WERI-Rb-1 (cell line): ENCODE results near the gene TMEM8B.

Source experiments
- DNase-seq: peaks from one replicate; pipeline ENCODE4 v3.0.0-alpha.2; 2020
- H3K27ac ChIP-seq: fragments of 250-450 bp; sonication (Bioruptor Pico); 2 replicates; pipeline ENCODE4 v1.5.1; 2020; ENCODE audit warnings: mild to moderate bottlenecking, moderate library complexity
- H3K27me3 ChIP-seq: fragments of 250-450 bp; sonication (Bioruptor Pico); 2 replicates; pipeline ENCODE4 v1.5.1; 2021; ENCODE audit warnings: mild to moderate bottlenecking, low read depth, moderate library complexity; ENCODE audit not compliant: insufficient read depth, severe bottlenecking
- H3K36me3 ChIP-seq: fragments of 250-450 bp; sonication (Bioruptor Pico); 2 replicates; pipeline ENCODE4 v1.5.1; 2020; ENCODE audit warnings: mild to moderate bottlenecking, moderate library complexity
- H3K4me3 ChIP-seq: 2 replicates; pipeline ENCODE4 v1.5.1; 2011; ENCODE audit warnings: low read depth, mild to moderate bottlenecking, control low read depth, low read length
- H3K9me3 ChIP-seq: fragments of 250-450 bp; sonication (Bioruptor Pico); 2 replicates; pipeline ENCODE4 v1.5.1; 2021; ENCODE audit warnings: mild to moderate bottlenecking, moderate library complexity; ENCODE audit not compliant: severe bottlenecking
- TF ChIP-seq, protein P1 (sequence below): IDR thresholded peaks from 2 replicates; pipeline ENCODE4 v1.5.1; 2011; ENCODE audit warnings: low read depth, mild to moderate bottlenecking, control low read depth, inconsistent platforms, low read length

The TMEM8B gene

DNA sequence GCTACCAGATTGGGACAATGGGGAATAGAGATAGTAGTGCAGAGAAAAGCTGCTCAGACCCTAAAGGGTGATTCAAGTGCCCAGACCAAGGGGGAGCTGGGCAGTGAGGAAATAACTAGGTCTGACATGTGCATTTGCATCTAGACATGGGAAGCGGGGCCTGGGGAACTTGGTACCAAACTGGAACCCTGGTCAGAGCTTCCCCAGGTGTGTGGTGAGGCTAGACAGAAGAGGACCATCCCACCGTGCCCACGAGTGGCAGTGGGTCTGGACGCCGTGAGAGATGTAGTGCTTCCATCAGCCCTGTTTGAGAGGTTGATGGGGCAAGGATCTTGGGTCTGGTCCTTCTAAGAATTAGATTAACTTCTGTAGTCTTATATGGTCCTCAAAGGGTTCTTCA lies 7.6 kb downstream of the TMEM8B start:
- no peak for DNase-seq
- Histone ChIP-seq H3K9me3 (no peaks in the 10 kb centered on the region), H3K36me3 (no peaks in the 10 kb centered on the region), H3K27me3 (no peaks in the 10 kb centered on the region), H3K27ac (no peak overlapping the region), H3K4me3 (no peak overlapping the region)
- TF ChIP-seq, protein P1, sequence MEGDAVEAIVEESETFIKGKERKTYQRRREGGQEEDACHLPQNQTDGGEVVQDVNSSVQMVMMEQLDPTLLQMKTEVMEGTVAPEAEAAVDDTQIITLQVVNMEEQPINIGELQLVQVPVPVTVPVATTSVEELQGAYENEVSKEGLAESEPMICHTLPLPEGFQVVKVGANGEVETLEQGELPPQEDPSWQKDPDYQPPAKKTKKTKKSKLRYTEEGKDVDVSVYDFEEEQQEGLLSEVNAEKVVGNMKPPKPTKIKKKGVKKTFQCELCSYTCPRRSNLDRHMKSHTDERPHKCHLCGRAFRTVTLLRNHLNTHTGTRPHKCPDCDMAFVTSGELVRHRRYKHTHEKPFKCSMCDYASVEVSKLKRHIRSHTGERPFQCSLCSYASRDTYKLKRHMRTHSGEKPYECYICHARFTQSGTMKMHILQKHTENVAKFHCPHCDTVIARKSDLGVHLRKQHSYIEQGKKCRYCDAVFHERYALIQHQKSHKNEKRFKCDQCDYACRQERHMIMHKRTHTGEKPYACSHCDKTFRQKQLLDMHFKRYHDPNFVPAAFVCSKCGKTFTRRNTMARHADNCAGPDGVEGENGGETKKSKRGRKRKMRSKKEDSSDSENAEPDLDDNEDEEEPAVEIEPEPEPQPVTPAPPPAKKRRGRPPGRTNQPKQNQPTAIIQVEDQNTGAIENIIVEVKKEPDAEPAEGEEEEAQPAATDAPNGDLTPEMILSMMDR = no peak

- no peak overlapping the region for H3K27ac ChIP-seq
- H3K9me3 ChIP-seq = no peaks in the 10 kb centered on the region
- no peaks in the 10 kb centered on the region for H3K36me3 ChIP-seq
- DNase-seq = no peak
- TF ChIP-seq, protein P1 = no peak
- H3K4me3 ChIP-seq = no peak overlapping the region
- H3K27me3 ChIP-seq = no peaks in the 10 kb centered on the region
These were observed 10.9 kb downstream of the TMEM8B start for GRCh38 chr9:35839926-35840325.

DNA sequence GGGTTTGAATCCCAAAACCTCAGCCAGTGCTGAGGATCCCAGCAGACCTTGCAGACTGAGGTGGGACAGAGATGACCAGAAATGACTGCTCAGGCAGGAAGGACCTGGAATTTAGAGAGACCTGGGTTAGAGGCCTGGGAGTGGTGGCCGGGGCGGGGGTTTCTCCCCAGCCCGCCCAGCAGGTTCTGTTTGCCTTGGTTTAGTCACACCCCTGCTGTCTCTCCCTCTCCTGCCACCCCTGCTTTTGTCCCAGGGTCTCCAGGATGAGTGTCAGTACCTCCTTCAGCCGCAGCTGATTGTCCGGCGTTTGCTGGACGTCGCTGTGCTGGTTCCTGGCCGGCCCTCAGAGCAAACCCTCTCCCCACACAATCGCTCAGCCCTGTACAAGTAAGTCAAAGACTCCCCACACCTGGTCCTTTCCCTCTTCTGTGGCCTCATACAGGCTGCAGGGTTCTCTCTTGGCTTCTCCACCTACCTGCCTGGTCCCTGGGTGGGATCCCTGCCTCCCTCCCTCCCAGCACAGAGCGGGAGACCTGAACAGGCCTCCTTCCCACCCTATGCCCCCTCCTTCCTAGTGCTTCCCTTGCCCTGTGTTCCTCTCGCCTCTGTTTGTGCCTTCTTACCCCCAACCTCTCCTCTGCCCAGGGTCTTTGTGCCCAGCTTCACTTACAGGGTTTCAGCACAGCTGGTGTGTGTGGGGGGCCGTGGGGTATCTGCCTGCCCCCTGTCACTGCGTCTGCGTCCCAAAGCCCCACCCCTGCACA lies 12.0 kb downstream of the TMEM8B start:
- TF ChIP-seq, protein P1 = no peak
- no peaks in the 10 kb centered on the region for H3K9me3 ChIP-seq
- DNase-seq = no peak
- H3K4me3 ChIP-seq = no peak overlapping the region
- H3K36me3 ChIP-seq = no peaks in the 10 kb centered on the region
- no peaks in the 10 kb centered on the region for H3K27me3 ChIP-seq
- H3K27ac ChIP-seq = no peak overlapping the region

DNA sequence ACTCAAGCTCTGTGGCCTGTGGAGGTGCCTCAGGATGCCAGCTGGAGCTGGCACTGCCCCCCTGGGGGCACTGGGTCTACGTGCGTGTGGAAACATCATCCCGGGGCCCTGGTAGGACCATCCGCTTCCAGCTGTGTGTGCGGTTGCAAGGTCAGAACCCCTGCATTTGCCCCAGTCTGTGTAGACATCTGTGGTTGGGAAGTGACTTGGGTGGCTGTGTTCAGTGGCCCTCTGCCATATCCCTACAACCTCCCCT lies 12.5 kb downstream of the TMEM8B start:
- TF ChIP-seq, protein P1 = no peak
- H3K36me3 ChIP-seq = no peaks in the 10 kb centered on the region
- no peak overlapping the region for H3K27ac ChIP-seq
- DNase-seq = no peak
- H3K4me3 ChIP-seq = no peak overlapping the region
- H3K9me3 ChIP-seq = no peaks in the 10 kb centered on the region
- H3K27me3 ChIP-seq = no peaks in the 10 kb centered on the region

DNA sequence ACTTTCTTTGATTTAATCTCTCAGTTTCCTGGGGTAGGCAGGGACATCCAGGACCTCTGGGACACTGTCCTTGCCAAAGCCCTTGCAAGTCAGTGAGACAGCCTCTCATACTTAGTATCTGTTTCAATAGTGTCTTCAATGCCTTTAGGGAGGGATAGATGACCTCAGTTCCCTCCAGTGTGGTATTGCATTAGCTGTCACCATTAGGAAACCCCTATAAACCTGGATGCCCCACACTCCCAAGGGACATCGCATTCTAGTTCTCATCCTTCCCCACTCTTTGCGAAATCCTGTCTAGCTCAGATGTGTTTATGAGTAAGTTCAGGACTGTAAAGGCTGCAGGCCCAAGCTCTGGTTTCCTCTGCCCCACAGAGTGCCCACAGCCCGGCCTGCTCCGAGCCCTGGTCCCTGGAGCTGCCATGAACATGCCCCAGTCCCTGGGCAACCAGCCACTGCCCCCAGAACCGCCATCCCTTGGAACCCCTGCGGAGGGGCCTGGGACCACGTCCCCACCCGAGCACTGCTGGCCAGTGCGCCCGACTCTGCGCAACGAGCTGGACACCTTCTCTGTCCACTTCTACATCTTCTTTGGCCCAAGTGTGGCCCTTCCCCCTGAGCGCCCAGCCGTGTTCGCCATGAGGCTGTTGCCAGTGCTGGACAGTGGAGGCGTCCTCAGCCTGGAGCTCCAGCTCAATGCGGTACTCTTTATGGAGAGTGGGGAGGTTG lies 13.2 kb downstream of the TMEM8B start:
- no peaks in the 10 kb centered on the region for H3K36me3 ChIP-seq
- H3K27me3 ChIP-seq = no peaks in the 10 kb centered on the region
- no peak overlapping the region for H3K4me3 ChIP-seq
- no peak overlapping the region for H3K27ac ChIP-seq
- TF ChIP-seq, protein P1 = no peak
- no peaks in the 10 kb centered on the region for H3K9me3 ChIP-seq
- no peak for DNase-seq
